Measurements from ENCODE around the gene AJM1. TPM values are rescaled to one million over a fixed set of nuclear protein-coding genes. Genes with fewer than 3 reads are reported as not detected.

Gene AJM1
- total RNA-seq, 2 experiments from 2014 or later: 2.4 to 5.1 TPM

DNA sequence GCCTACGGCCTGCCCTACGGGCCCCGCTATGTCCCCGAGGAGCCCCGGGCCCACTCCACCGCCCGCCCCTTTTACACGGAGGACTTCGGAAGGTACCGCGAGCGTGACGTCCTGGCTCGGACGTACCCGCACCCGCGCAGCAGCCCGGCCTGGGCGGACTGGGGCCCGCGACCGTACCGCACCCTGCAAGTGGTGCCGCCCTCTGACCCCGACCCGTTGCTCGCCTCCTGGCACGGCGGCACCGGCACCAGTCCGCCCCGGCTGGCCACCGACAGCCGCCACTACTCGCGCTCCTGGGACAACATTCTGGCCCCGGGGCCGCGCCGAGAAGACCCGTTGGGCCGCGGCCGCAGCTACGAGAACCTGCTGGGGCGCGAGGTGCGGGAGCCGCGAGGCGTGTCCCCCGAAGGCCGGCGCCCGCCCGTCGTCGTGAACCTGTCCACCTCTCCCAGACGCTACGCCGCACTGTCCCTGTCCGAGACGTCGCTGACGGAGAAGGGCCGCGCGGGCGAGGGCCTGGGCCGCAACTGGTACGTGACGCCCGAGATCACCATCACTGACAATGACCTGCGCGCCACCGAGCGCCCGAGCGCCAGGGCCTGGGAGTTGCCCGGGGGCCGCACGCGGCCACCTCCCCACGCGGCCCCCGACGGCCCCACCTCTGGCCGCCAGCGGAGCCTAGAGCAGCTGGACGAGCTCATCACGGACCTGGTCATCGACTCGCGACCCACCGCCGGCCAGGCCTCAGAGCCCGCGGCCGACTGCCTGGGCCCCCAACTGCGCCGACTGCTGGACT, 3.4 kb downstream of the AJM1 start:
- Histone ChIP-seq H3K27ac (ENCODE audit: low read depth, low read length, poor library complexity, severe bottlenecking) (no peak overlapping the region), H4K20me1 (ENCODE audit: insufficient read depth, low read length) (no peaks in the 10 kb centered on the region), H2AFZ (ENCODE audit: low read length) (no peak overlapping the region), H3K79me2 (ENCODE audit: insufficient read depth, low read depth, low read length) (no peaks in the 10 kb centered on the region), H3K4me3 (ENCODE audit: low read depth, low read length, poor library complexity, severe bottlenecking) (no peak overlapping the region), H3K4me2 (ENCODE audit: low read length) (no peak overlapping the region), H3K9me3 (ENCODE audit: low read length) (no peaks in the 10 kb centered on the region), H3K4me1 (ENCODE audit: insufficient read depth, low read length, poor library complexity, severe bottlenecking) (peaks cover 32% of the 10 kb centered on the region), H3K36me3 (ENCODE audit: insufficient read depth, low read length) (peaks cover 9% of the 10 kb centered on the region), H3K9me2 (ENCODE audit: insufficient read depth, low read length) (no peaks in the 10 kb centered on the region)
- TF ChIP-seq, protein P1, sequence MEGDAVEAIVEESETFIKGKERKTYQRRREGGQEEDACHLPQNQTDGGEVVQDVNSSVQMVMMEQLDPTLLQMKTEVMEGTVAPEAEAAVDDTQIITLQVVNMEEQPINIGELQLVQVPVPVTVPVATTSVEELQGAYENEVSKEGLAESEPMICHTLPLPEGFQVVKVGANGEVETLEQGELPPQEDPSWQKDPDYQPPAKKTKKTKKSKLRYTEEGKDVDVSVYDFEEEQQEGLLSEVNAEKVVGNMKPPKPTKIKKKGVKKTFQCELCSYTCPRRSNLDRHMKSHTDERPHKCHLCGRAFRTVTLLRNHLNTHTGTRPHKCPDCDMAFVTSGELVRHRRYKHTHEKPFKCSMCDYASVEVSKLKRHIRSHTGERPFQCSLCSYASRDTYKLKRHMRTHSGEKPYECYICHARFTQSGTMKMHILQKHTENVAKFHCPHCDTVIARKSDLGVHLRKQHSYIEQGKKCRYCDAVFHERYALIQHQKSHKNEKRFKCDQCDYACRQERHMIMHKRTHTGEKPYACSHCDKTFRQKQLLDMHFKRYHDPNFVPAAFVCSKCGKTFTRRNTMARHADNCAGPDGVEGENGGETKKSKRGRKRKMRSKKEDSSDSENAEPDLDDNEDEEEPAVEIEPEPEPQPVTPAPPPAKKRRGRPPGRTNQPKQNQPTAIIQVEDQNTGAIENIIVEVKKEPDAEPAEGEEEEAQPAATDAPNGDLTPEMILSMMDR (conservative IDR thresholded peaks at IDR 0.05; ENCODE audit: low read length): no peak
- no peak for TF ChIP-seq EZH2phosphoT487 (IDR thresholded peaks at IDR 0.05; ENCODE audit: borderline replicate concordance, low read depth, low read length)
- intact Hi-C loops (cut with micrococcal nuclease; ENCODE audit: unreplicated experiment): no loop called here
- CTCF ChIA-PET (ENCODE audit: unreplicated experiment): no interaction called here
- no TSS peak for BruUV-seq (replicated peaks)
- no peak for DNase-seq (ENCODE audit: low spot score)
- POLR2A ChIA-PET: no interaction called here

DNA sequence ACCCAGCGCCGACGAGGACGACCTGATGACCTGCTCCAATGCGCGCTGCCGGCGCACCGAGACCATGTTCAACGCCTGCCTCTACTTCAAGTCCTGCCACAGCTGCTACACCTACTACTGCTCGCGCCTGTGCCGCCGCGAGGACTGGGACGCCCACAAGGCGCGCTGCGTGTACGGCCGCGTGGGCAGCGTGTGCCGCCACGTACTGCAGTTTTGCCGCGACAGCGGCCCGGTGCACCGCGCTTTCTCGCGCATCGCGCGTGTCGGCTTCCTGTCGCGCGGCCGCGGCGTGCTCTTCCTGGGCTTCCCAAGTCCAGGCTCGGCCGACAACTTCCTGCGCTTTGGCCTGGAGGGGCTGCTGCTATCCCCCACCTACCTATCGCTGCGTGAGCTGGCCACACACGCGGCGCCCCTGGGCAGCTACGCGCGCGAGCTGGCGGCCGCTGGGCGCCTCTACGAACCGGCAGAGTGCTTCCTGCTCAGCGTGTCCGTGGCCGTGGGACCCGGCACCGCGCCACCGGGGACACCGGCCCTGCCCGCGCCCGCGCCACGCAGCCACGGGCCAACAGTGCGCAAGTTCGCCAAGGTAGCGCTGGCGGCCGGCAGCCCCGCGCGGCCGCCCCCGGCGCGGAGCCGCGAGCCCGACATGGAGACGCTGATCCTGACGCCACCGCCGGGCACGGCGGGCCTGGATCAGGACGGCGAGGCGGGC, 4.3 kb downstream of the AJM1 start:
- Histone ChIP-seq H2AFZ (ENCODE audit: low read length) (no peak overlapping the region), H3K79me2 (ENCODE audit: insufficient read depth, low read depth, low read length) (no peaks in the 10 kb centered on the region), H3K4me1 (ENCODE audit: insufficient read depth, low read length, poor library complexity, severe bottlenecking) (peaks cover 29% of the 10 kb centered on the region), H3K27ac (ENCODE audit: low read depth, low read length, poor library complexity, severe bottlenecking) (no peak overlapping the region), H3K4me3 (ENCODE audit: low read depth, low read length, poor library complexity, severe bottlenecking) (no peak overlapping the region), H3K9me2 (ENCODE audit: insufficient read depth, low read length) (no peaks in the 10 kb centered on the region), H3K9me3 (ENCODE audit: low read length) (no peaks in the 10 kb centered on the region), H3K36me3 (ENCODE audit: insufficient read depth, low read length) (peaks cover 4% of the 10 kb centered on the region), H4K20me1 (ENCODE audit: insufficient read depth, low read length) (no peaks in the 10 kb centered on the region), H3K4me2 (ENCODE audit: low read length) (no peak overlapping the region)
- POLR2A ChIA-PET: interaction anchor here (0.6 kb wide), 1 partner anchor 386 kb away, joined by 3 read pairs; no protein-coding TSS in a partner anchor
- intact Hi-C loops (cut with micrococcal nuclease; ENCODE audit: unreplicated experiment): no loop called here
- BruUV-seq (replicated peaks): no TSS peak
- no peak for TF ChIP-seq EZH2phosphoT487 (IDR thresholded peaks at IDR 0.05; ENCODE audit: borderline replicate concordance, low read depth, low read length)
- TF ChIP-seq, protein P1 (conservative IDR thresholded peaks at IDR 0.05; ENCODE audit: low read length): no peak
- no peak for DNase-seq (ENCODE audit: low spot score)
- CTCF ChIA-PET (ENCODE audit: unreplicated experiment): no interaction called here

All from OCI-LY7 (cell line).